Activated naive CD8-positive, alpha-beta T cell treated with anti-CD3 and anti-CD28 coated beads, Interleukin-2, amount 50 U/mL, for 24 hours (primary cell): ENCODE results near the gene NEUROG2.

Source experiments
- ATAC-seq: fragments of 150-1000 bp; cut with Tn5 transposase; one replicate; pipeline ENCODE4 v1.10.0; 2021
- DNase-seq: peaks from one replicate; pipeline ENCODE4 v3.0.0; 2021
- H3K27ac Mint-ChIP-seq: one replicate; pipeline ENCODE4 v1.8.0; 2021; ENCODE audit warnings: mild to moderate bottlenecking, mixed read lengths
- H3K27me3 Mint-ChIP-seq: one replicate; pipeline ENCODE4 v1.8.0; 2021; ENCODE audit warnings: mixed read lengths
- H3K36me3 Mint-ChIP-seq: one replicate; pipeline ENCODE4 v1.8.0; 2021; ENCODE audit warnings: low read depth, mixed read lengths
- H3K4me1 Mint-ChIP-seq: one replicate; pipeline ENCODE4 v1.8.0; 2021; ENCODE audit warnings: mixed read lengths
- H3K4me3 Mint-ChIP-seq: one replicate; pipeline ENCODE4 v1.8.0; 2021; ENCODE audit warnings: mild to moderate bottlenecking, moderate library complexity, mixed read lengths
- H3K9me3 Mint-ChIP-seq: one replicate; pipeline ENCODE4 v1.8.0; 2021; ENCODE audit warnings: mixed read lengths

Gene NEUROG2

GRCh38 chr4:112473985-112474384 lies 42.0 kb downstream of the NEUROG2 start:
- H3K36me3 Mint-ChIP-seq: no peaks in the 10 kb centered on the region

DNA sequence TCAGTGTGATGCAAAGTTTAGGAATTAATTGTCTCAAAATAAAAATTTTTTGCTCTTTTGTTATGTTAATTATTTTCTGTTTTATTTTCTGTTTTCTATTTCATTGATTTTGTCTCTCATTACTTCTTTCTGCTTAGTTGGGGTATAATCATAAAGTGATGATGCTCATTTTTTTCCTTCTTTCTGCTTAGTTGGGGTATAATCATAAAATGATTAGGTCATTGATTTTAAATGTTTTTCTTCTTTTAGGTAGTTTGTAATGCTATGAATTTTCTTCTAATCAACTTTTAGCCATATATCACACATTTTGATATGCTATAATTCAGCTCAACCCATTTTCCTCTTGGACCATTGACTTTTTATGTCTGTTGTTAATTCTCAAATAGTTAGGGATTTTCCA lies 43.7 kb downstream of the NEUROG2 start:
- no peaks in the 10 kb centered on the region for H3K36me3 Mint-ChIP-seq
- H3K27ac Mint-ChIP-seq: no peak overlapping the region
- H3K9me3 Mint-ChIP-seq: no peaks in the 10 kb centered on the region
- H3K27me3 Mint-ChIP-seq: peaks cover 10% of the 10 kb centered on the region
- no peaks in the 10 kb centered on the region for H3K4me1 Mint-ChIP-seq
- no peak overlapping the region for H3K4me3 Mint-ChIP-seq
- DNase-seq (no peak), ATAC-seq (no peak)

More at GRCh38 chr4:112473985-112474384, 42.0 kb downstream of the NEUROG2 start:
- no peak overlapping the region for H3K27ac Mint-ChIP-seq
- H3K4me1 Mint-ChIP-seq: no peaks in the 10 kb centered on the region
- ATAC-seq (no peak), DNase-seq (no peak)
- no peak overlapping the region for H3K4me3 Mint-ChIP-seq
- H3K9me3 Mint-ChIP-seq: no peaks in the 10 kb centered on the region
- peaks cover 13% of the 10 kb centered on the region for H3K27me3 Mint-ChIP-seq
